Femur (tissue), 1 donor: Measurements from ENCODE around the gene CACNA1D.
A peak's percentile ranks its signal among the peaks of the same experiment; 100 is the strongest.

Experiments used
- DNase-seq: peaks from one replicate; pipeline ENCODE4 v3.0.0-alpha.2; 2017

The CACNA1D gene

GRCh38 chr3:53833053-53833645, 338.7 kb downstream of the CACNA1D start:
- no peak for DNase-seq

GRCh38 chr3:53833700-53834099, 339.3 kb downstream of the CACNA1D start:
- DNase-seq = no peak

- DNase-seq = no peak
These were observed 340.2 kb downstream of the CACNA1D start for GRCh38 chr3:53834429-53835095.

GRCh38 chr3:53835257-53835656, 340.8 kb downstream of the CACNA1D start:
- DNase-seq = no peak

GRCh38 chr3:53836084-53836872, 341.9 kb downstream of the CACNA1D start:
- DNase-seq = no peak

GRCh38 chr3:53837331-53837730, 342.9 kb downstream of the CACNA1D start:
- DNase-seq = no peak

GRCh38 chr3:53841296-53841695, 346.9 kb downstream of the CACNA1D start:
- DNase-seq = no peak

GRCh38 chr3:53842436-53843194, 348.2 kb downstream of the CACNA1D start:
- peak; percentile 38 for DNase-seq

- no peak for DNase-seq
These were observed 349.1 kb downstream of the CACNA1D start for GRCh38 chr3:53843195-53844177.

GRCh38 chr3:53844262-53845102, 350.1 kb downstream of the CACNA1D start:
- no peak for DNase-seq

- DNase-seq = peak; percentile 81
These were observed 350.9 kb downstream of the CACNA1D start for GRCh38 chr3:53845103-53845880.

- DNase-seq = no peak
These were observed 351.4 kb downstream of the CACNA1D start for GRCh38 chr3:53845881-53846133.

GRCh38 chr3:53846134-53846850, 351.9 kb downstream of the CACNA1D start, which contains the start of the genes CHDH and IL17RB:
Gene CHDH, minus strand, starts transcription at chr3:53846419. Its CDS starts 22,411 bp downstream, at chr3:53824008.
Gene IL17RB, plus strand, starts transcription at chr3:53846568. Its CDS starts 21 bp downstream, at chr3:53846589.
- peak; percentile 76 for DNase-seq

GRCh38 chr3:53846851-53847155, 352.4 kb downstream of the CACNA1D start:
- DNase-seq = no peak

- DNase-seq = no peak
These were observed 355.5 kb downstream of the CACNA1D start for GRCh38 chr3:53849916-53850315.

GRCh38 chr3:53850895-53851294, 356.5 kb downstream of the CACNA1D start:
- no peak for DNase-seq

GRCh38 chr3:53856964-53857363, 362.6 kb downstream of the CACNA1D start:
- no peak for DNase-seq

- DNase-seq = no peak
These were observed 363.8 kb downstream of the CACNA1D start for GRCh38 chr3:53858096-53858741.

- DNase-seq = no peak
These were observed 364.8 kb downstream of the CACNA1D start for GRCh38 chr3:53859178-53859577.
